NB4 (cell line): ENCODE data around the gene PRKG2.
A peak's percentile ranks its signal among the peaks of the same experiment; 100 is the strongest.

Experiments
- DNase-seq: peaks from one replicate; pipeline ENCODE4 v3.0.0; 2010; ENCODE audit warnings: low read depth
- H3K4me3 ChIP-seq: one replicate; pipeline ENCODE4 v1.5.1; 2011; ENCODE audit warnings: mild to moderate bottlenecking, low read depth, low read length, moderate library complexity
- MYC ChIP-seq: IDR thresholded peaks from 2 replicates; pipeline ENCODE4 v1.6.1; 2011; ENCODE audit warnings: low read depth, low read length
- POLR2A ChIP-seq: IDR thresholded peaks from 2 replicates; pipeline ENCODE4 v1.6.1; 2011; ENCODE audit warnings: mild to moderate bottlenecking; ENCODE audit not compliant: insufficient read length; ENCODE audit errors: extremely low read depth
- TF ChIP-seq, protein P1 (sequence below): IDR thresholded peaks from 2 replicates; pipeline ENCODE4 v1.6.1; 2011; ENCODE audit warnings: low read depth, low read length
- TF ChIP-seq, protein P2 (sequence below): IDR thresholded peaks from one replicate; pipeline ENCODE4 v1.5.1; 2012; ENCODE audit warnings: low read depth, low read length

PRKG2 gene

DNA sequence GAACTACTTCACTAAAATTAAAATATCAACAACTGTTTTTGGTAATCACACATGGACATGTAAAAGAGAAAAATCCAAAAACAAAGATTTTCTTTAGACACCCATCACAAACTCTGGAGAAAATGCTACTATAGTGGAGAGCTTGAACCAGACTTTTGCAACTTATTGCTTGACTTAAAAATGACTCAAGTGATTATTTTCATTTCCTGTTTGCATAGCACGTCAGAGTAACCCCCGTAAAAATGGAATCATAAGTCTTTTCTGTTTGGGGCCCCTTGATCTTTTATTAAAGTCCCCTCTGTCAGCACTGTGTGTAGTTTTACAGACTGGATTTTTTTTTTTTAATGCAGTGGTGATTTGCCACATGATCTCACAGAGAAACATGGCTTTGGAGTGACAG lies 79.5 kb downstream of the PRKG2 start:
- no peak for DNase-seq
- no peak overlapping the region for H3K4me3 ChIP-seq
- TF ChIP-seq POLR2A (no peak), MYC (no peak)
- TF ChIP-seq, protein P1, sequence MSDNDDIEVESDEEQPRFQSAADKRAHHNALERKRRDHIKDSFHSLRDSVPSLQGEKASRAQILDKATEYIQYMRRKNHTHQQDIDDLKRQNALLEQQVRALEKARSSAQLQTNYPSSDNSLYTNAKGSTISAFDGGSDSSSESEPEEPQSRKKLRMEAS: no peak
- TF ChIP-seq, protein P2, sequence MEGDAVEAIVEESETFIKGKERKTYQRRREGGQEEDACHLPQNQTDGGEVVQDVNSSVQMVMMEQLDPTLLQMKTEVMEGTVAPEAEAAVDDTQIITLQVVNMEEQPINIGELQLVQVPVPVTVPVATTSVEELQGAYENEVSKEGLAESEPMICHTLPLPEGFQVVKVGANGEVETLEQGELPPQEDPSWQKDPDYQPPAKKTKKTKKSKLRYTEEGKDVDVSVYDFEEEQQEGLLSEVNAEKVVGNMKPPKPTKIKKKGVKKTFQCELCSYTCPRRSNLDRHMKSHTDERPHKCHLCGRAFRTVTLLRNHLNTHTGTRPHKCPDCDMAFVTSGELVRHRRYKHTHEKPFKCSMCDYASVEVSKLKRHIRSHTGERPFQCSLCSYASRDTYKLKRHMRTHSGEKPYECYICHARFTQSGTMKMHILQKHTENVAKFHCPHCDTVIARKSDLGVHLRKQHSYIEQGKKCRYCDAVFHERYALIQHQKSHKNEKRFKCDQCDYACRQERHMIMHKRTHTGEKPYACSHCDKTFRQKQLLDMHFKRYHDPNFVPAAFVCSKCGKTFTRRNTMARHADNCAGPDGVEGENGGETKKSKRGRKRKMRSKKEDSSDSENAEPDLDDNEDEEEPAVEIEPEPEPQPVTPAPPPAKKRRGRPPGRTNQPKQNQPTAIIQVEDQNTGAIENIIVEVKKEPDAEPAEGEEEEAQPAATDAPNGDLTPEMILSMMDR: no peak

DNA sequence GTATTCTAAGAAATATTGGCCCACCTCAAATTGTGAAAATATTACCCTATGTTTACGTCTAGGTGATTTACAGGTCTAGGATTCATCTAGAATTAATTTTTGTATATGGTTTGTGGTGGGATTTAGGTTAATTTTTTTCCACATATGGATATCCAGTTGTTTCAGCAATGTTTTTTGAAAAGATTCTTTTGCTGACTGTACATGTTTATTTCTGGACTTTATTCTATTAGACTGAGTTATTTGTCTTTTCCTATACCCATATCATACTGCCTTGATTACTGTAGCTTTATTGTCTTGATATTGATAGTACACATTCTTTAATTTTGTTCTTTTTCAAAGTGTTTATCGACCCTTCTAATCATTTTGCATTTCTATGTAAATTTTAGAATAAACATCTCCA lies 83.5 kb downstream of the PRKG2 start:
- TF ChIP-seq, protein P2: no peak
- TF ChIP-seq MYC: no peak
- no peak for TF ChIP-seq POLR2A
- TF ChIP-seq, protein P1: no peak
- DNase-seq: no peak
- no peak overlapping the region for H3K4me3 ChIP-seq

DNA sequence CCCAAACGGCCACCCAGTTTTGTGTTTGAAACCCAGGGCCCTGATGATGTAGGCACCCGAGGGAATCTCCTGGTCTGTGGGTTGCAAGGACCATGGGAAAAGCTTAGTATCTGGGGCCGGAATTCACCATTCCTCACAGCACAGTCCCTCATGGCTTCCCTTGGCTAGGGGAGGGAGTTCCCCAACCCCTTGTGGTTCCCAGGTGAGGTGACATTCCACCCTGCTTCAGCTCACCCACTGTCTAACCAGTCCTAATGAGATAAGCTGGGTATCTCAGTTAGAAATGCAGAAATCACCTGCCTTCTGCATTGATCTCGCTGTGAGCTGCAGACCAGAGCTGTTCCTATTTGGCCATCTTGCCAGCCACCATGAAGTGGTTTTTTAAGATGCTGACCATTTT lies 84.0 kb downstream of the PRKG2 start:
- TF ChIP-seq, protein P2: no peak
- TF ChIP-seq MYC (no peak), POLR2A (no peak)
- TF ChIP-seq, protein P1: no peak
- no peak for DNase-seq

DNA sequence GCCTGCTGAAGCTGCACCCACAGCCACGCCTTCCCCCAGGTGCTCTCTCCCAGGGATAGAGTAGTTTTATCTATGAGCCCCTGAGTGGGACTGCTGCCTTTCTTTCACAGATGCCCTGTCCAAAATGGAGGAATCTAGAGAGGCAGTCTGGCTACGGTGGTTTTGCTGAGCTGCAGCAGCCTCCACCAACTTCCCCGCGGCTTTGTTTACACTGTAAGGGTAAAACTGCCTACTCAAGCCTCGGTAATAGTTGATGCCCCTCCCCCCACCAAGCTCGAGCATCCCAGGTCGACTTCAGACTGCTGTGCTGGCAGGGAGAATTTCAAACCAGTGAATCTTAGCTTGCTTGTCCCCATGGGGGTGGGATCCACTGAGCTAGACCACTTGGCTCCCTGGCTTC lies 84.5 kb downstream of the PRKG2 start:
- H3K4me3 ChIP-seq: no peak overlapping the region
- DNase-seq: no peak
- TF ChIP-seq, protein P2: no peak
- no peak for TF ChIP-seq POLR2A

More for the DNA sequence above, 84.0 kb downstream of the PRKG2 start:
- H3K4me3 ChIP-seq: no peak overlapping the region

DNA sequence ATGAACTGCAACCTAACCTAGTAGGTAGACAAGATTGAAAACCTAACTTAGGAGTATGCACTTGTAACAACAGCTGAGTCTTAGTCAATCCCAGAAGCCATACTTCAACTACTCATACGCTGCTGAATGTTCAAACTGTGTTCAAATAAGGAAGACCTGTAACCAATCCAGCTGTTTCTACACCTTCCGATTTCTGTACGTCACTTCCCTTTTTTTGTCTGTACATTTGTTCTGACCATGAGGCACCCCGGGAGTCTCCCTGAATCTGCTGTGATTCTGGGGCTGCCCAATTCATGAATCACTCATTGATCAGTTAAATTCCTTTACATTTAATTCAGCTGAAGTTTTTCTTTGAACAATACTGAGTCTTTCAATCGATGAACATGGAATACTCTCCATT lies 95.0 kb downstream of the PRKG2 start:
- TF ChIP-seq MYC (no peak), POLR2A (no peak)
- TF ChIP-seq, protein P2: no peak
- TF ChIP-seq, protein P1: no peak
- no peak overlapping the region for H3K4me3 ChIP-seq
- peak; percentile 5 for DNase-seq

DNA sequence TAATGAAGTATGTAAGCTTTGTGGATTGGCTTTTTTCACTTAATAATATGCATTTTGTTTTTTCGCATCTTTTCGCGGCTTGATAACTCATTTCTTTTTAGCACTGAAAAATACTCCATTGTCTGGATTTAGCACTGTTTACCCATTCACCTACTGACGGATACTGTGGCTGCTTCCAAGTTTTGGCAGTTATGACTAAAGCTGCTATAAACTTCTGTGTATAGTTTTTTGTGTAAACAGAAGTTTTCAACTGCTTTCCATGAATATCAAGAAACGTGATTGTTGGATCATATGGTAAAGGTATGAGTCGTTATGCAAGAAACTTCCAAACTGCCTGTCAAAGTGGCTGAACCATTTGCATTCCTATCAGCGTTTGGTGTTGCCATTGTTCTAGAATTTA lies 96.9 kb downstream of the PRKG2 start:
- no peak overlapping the region for H3K4me3 ChIP-seq
- DNase-seq: no peak
- TF ChIP-seq POLR2A: no peak
- TF ChIP-seq, protein P2: no peak
